Body of pancreas (tissue), 4 donors: ENCODE measurements around the gene NMRAL1. TPM values are rescaled to one million over a fixed set of nuclear protein-coding genes. Genes with fewer than 3 reads are reported as not detected.

Experiments used
- ATAC-seq: fragments of 150-250 bp; one replicate; pipeline ENCODE4 v1.9.1; 2016
- DNase-seq, 4 donors: peaks; one replicate each; pipeline ENCODE4 v3.0.0-alpha.2; 2019
- H3K27ac ChIP-seq, 4 donors: fragments of 200-600 bp; sonication (generic); 1 replicate in 3 of 4; 2 replicates in 1 of 4; pipeline versions ENCODE4 v1.5.1 to v1.6.1; 2016 to 2019; ENCODE audit warnings: mild to moderate bottlenecking in 1 of 4, mixed read lengths in 1 of 4, moderate library complexity in 1 of 4
- H3K27me3 ChIP-seq, 2 donors: fragments of 200-600 bp; sonication (generic); one replicate each; pipeline ENCODE4 v1.6.0; 2016; ENCODE audit warnings: mild to moderate bottlenecking in 1 of 2
- H3K36me3 ChIP-seq, 2 donors: fragments of 200-600 bp; sonication (generic); replicated peaks in 1 of 2; 2 replicates each; pipeline ENCODE4 v1.5.1; 2016; ENCODE audit warnings: low read depth in 2 of 2; ENCODE audit not compliant: insufficient read depth in 1 of 2
- H3K4me1 ChIP-seq: fragments of 200-600 bp; sonication (generic); one replicate; pipeline ENCODE4 v1.6.0; 2016
- H3K4me3 ChIP-seq, 2 donors: fragments of 200-600 bp; sonication (generic); 1 replicate in 1 of 2; 2 replicates in 1 of 2; pipeline ENCODE4 v1.5.1; 2016 to 2019
- H3K9me3 ChIP-seq, 3 donors: fragments of 200-600 bp; sonication (generic); 1 replicate in 2 of 3; 2 replicates in 1 of 3; pipeline ENCODE4 v1.5.1; 2016
- CTCF ChIP-seq, 7 experiments: fragments of 450-650 bp in 4 of 7; fragments of 200-600 bp in 3 of 7; sonication (generic) in 3 of 7; IDR thresholded peaks; one replicate each; pipeline ENCODE4 v1.5.1; 2016 to 2019; ENCODE audit warnings: antibody characterized with exemption in 7 of 7
- POLR2A ChIP-seq, 3 donors: fragments of 450-650 bp; IDR thresholded peaks; one replicate each; pipeline ENCODE4 v1.6.1; 2016; ENCODE audit warnings: antibody characterized with exemption in 3 of 3, mild to moderate bottlenecking in 2 of 3
- WGBS, 2 donors: methylation state at CpG; one replicate each; pipeline ENCODE4 v1.1.5; 2017; 5-methylcytosine and 5-hydroxymethylcytosine counted together
- intact Hi-C: fragments of 100-400 bp; cut with DNase I; formaldehyde crosslinking; loops from one replicate; pipeline ENCODE4 v1.15.1; 2023
- total RNA-seq, 2 donors: library from RNA; depleted of rRNA; stranded (reverse); fragments of >200 nt; gene quantifications; one replicate each; pipeline ENCODE4 v1.1.0, GENCODE V29; 2016

The NMRAL1 gene
- total RNA-seq, 2 donors from 2014 or later = 36.3 to 43.8 TPM

- H3K4me1 ChIP-seq = peaks cover 14% of the 10 kb centered on the region
- TF ChIP-seq POLR2A (IDR thresholded peaks at IDR 0.05) (peak; percentile 49 to 76 (median 66)), CTCF (IDR thresholded peaks at IDR 0.05) (peak in 4 of 7 experiments; percentile 17 to 37 (median 28))
- no peaks in the 10 kb centered on the region for H3K27me3 ChIP-seq
- ATAC-seq (peak; percentile 98), DNase-seq (peak; percentile 94 to 97 (median 96))
- intact Hi-C loops = no loop called here
- no peaks in the 10 kb centered on the region for H3K9me3 ChIP-seq
- peak within 1 kb of the TSS; percentile 48 to 53 for H3K4me3 ChIP-seq
- WGBS, 2 donors = 0% methylated on average over 3 to 57 of the region's 92 CpGs
- peak within 1 kb of the TSS; percentile 33 to 78 (median 56) for H3K27ac ChIP-seq
- no peaks in the 10 kb centered on the region for H3K36me3 ChIP-seq
Observed at GRCh38 chr16:4416200-4417032, 58.0 kb downstream of the NMRAL1 start, which contains the start of gene CORO7. Gene CORO7, minus strand, starts transcription at chr16:4416596. Its CDS starts 78 bp downstream, at chr16:4416518.

- Histone ChIP-seq H3K36me3 (no peaks in the 10 kb centered on the region), H3K27me3 (no peaks in the 10 kb centered on the region), H3K4me1 (peaks cover 19% of the 10 kb centered on the region), H3K27ac (peak overlapping the region in 3 of 4 donors; percentile 33 to 78 (median 72)), H3K4me3 (peak overlapping the region; percentile 48 to 53), H3K9me3 (no peaks in the 10 kb centered on the region)
- intact Hi-C loops = no loop called here
- 2 to 67% methylated on average over 1 to 38 of the region's 44 CpGs for WGBS, 2 donors
- ATAC-seq (peak; percentile 18), DNase-seq (peak in 3 of 4 donors; percentile 48 to 66 (median 52))
- peak in 1 of 3 donors; percentile 53 for TF ChIP-seq POLR2A (IDR thresholded peaks at IDR 0.05)
- peak in 1 of 7 experiments; percentile 6 for TF ChIP-seq CTCF (IDR thresholded peaks at IDR 0.05)
Observed at GRCh38 chr16:4415538-4416199, 58.8 kb downstream of the NMRAL1 start.

GRCh38 chr16:4414187-4414917 is 60.1 kb downstream of the NMRAL1 start:
- Histone ChIP-seq H3K4me3 (no peak overlapping the region), H3K36me3 (no peaks in the 10 kb centered on the region), H3K9me3 (no peaks in the 10 kb centered on the region), H3K27ac (no peak overlapping the region), H3K27me3 (no peaks in the 10 kb centered on the region), H3K4me1 (peaks cover 19% of the 10 kb centered on the region)
- WGBS, 2 donors = 82 to 87% methylated on average over 7 of the region's 7 CpGs
- DNase-seq (peak in 1 of 4 donors; percentile 26), ATAC-seq (no peak)
- intact Hi-C loops = no loop called here
- TF ChIP-seq CTCF (IDR thresholded peaks at IDR 0.05) (no peak), POLR2A (IDR thresholded peaks at IDR 0.05) (no peak)

- intact Hi-C loops = no loop called here
- no peak overlapping the region for H3K4me3 ChIP-seq
- TF ChIP-seq CTCF (IDR thresholded peaks at IDR 0.05) = no peak
- no peak for TF ChIP-seq POLR2A (IDR thresholded peaks at IDR 0.05)
- H3K36me3 ChIP-seq = no peaks in the 10 kb centered on the region
- no peak for ATAC-seq
- H3K9me3 ChIP-seq = no peaks in the 10 kb centered on the region
- no peak for DNase-seq
- peaks cover 19% of the 10 kb centered on the region for H3K4me1 ChIP-seq
- no peak overlapping the region for H3K27ac ChIP-seq
- H3K27me3 ChIP-seq = no peaks in the 10 kb centered on the region
- 94 to 100% methylated on average over 1 to 4 of the region's 4 CpGs for WGBS, 2 donors
Observed at GRCh38 chr16:4412854-4413253, 61.6 kb downstream of the NMRAL1 start.
